Liver (tissue), 9 donors: Measurements from ENCODE around the gene KCTD2. TPM values are rescaled to one million over a fixed set of nuclear protein-coding genes. Genes with fewer than 3 reads are reported as not detected.
A peak's percentile ranks its signal among the peaks of the same experiment; 100 is the strongest.

Experiments
- DNase-seq: peaks from one replicate; pipeline ENCODE4 v3.0.0-alpha.2; 2017; ENCODE audit warnings: low spot score
- H3K27ac ChIP-seq, 2 donors: one replicate each; pipeline ENCODE4 v1.7.0; 2013; ENCODE audit warnings: inconsistent platforms in 2 of 2, low read length in 2 of 2, control low read depth in 1 of 2, low read depth in 1 of 2, mild to moderate bottlenecking in 1 of 2
- H3K27me3 ChIP-seq, 4 donors: one replicate each; pipeline versions ENCODE4 v1.6.1 to v1.7.0; 2013; ENCODE audit warnings: low read length in 3 of 4, inconsistent platforms in 1 of 4, mild to moderate bottlenecking in 1 of 4, moderate library complexity in 1 of 4; ENCODE audit not compliant: control insufficient read depth in 4 of 4, insufficient read depth in 4 of 4
- H3K36me3 ChIP-seq, 4 donors: one replicate each; pipeline versions ENCODE4 v1.6.1 to v1.7.0; 2013; ENCODE audit warnings: low read length in 3 of 4, mild to moderate bottlenecking in 3 of 4, low read depth in 1 of 4, moderate library complexity in 1 of 4; ENCODE audit not compliant: control insufficient read depth in 4 of 4, insufficient read depth in 3 of 4
- H3K4me1 ChIP-seq, 4 donors: one replicate each; pipeline versions ENCODE4 v1.6.1 to v1.7.0; 2013; ENCODE audit warnings: low read length in 3 of 4, mild to moderate bottlenecking in 3 of 4, moderate library complexity in 1 of 4; ENCODE audit not compliant: control insufficient read depth in 4 of 4, insufficient read depth in 4 of 4
- H3K4me3 ChIP-seq, 3 donors: one replicate each; pipeline versions ENCODE4 v1.6.1 to v1.7.0; 2013; ENCODE audit warnings: low read length in 3 of 3, control low read depth in 1 of 3, low read depth in 1 of 3, mild to moderate bottlenecking in 1 of 3
- H3K9ac ChIP-seq, 2 donors: one replicate each; pipeline ENCODE4 v1.7.0; 2013; ENCODE audit warnings: low read length in 2 of 2, mild to moderate bottlenecking in 2 of 2, moderate library complexity in 2 of 2, control low read depth in 1 of 2, low read depth in 1 of 2
- H3K9me3 ChIP-seq, 4 donors: one replicate each; pipeline versions ENCODE4 v1.6.1 to v1.7.0; 2013; ENCODE audit warnings: low read length in 3 of 4; ENCODE audit not compliant: control insufficient read depth in 4 of 4
- EGR1 ChIP-seq, 2 donors: IDR thresholded peaks; 2 replicates each; pipeline ENCODE4 v1.6.1; 2016 to 2018; ENCODE audit warnings: antibody characterized with exemption in 2 of 2, low read depth in 2 of 2
- FOXA1 ChIP-seq: IDR thresholded peaks from 2 replicates; pipeline ENCODE4 v1.6.1; 2016; ENCODE audit warnings: antibody characterized with exemption
- FOXA2 ChIP-seq: IDR thresholded peaks from 2 replicates; pipeline ENCODE4 v1.6.1; 2016; ENCODE audit warnings: antibody characterized with exemption
- GABPA ChIP-seq, 2 donors: IDR thresholded peaks in 1 of 2; conservative IDR thresholded peaks in 1 of 2; 2 replicates each; pipeline ENCODE4 v1.6.1; 2016; ENCODE audit warnings: antibody characterized with exemption in 2 of 2, mild to moderate bottlenecking in 1 of 2, moderate library complexity in 1 of 2
- HNF4A ChIP-seq, 2 donors: conservative IDR thresholded peaks; 2 replicates each; pipeline ENCODE4 v1.6.1; 2016; ENCODE audit warnings: antibody characterized with exemption in 2 of 2, mild to moderate bottlenecking in 2 of 2
- HNF4G ChIP-seq: IDR thresholded peaks from 2 replicates; pipeline ENCODE4 v1.6.1; 2016; ENCODE audit warnings: antibody characterized with exemption
- JUND ChIP-seq, 2 donors: IDR thresholded peaks; 2 replicates each; pipeline ENCODE4 v1.6.1; 2016; ENCODE audit warnings: antibody characterized with exemption in 2 of 2
- NR2F2 ChIP-seq: IDR thresholded peaks from 2 replicates; pipeline ENCODE4 v1.6.1; 2016; ENCODE audit warnings: antibody characterized with exemption
- RAD21 ChIP-seq, 2 donors: IDR thresholded peaks; 2 replicates each; pipeline ENCODE4 v1.6.1; 2016; ENCODE audit warnings: antibody characterized with exemption in 2 of 2, mild to moderate bottlenecking in 2 of 2
- RXRA ChIP-seq, 2 donors: IDR thresholded peaks; 2 replicates each; pipeline ENCODE4 v1.6.1; 2017 to 2018; ENCODE audit warnings: antibody characterized with exemption in 2 of 2, mild to moderate bottlenecking in 1 of 2
- SP1 ChIP-seq: IDR thresholded peaks from 2 replicates; pipeline ENCODE4 v1.6.1; 2018; ENCODE audit warnings: antibody characterized with exemption, mild to moderate bottlenecking
- TAF1 ChIP-seq: conservative IDR thresholded peaks from 2 replicates; pipeline ENCODE4 v1.6.1; 2016; ENCODE audit warnings: antibody characterized with exemption, mild to moderate bottlenecking
- YY1 ChIP-seq: IDR thresholded peaks from 2 replicates; pipeline ENCODE4 v1.6.1; 2016; ENCODE audit warnings: antibody characterized with exemption, mild to moderate bottlenecking
- WGBS: extraction: QIAGEN DNeasy Blood & Tissue Kit; methylation state at CpG from one replicate; pipeline ENCODE4 v1.1.7; 2013; 5-methylcytosine and 5-hydroxymethylcytosine counted together
- polyA plus RNA-seq, 2 donors: library from polyadenylated mRNA; stranded (reverse) in 1 of 2; unstranded in 1 of 2; fragments of 200-250 nt in 1 of 2; fragments of >200 nt in 1 of 2; fragmentation: Nextera tagmentation in 1 of 2; extraction: Ambion mirVana in 1 of 2; gene quantifications; one replicate each; pipeline versions ENCODE4 v1.2.1 to v1.2.3, GENCODE V29; 2013 to 2015
- total RNA-seq, 2 donors: library from RNA; depleted of rRNA; stranded (reverse); fragments of >200 nt; gene quantifications; one replicate each; pipeline ENCODE4 v1.2.3, GENCODE V29; 2014
- TF ChIP-seq, protein P1 (sequence below): fragments of 150-350 bp; IDR thresholded peaks from 2 replicates; pipeline ENCODE4 v1.5.1; 2017; ENCODE audit warnings: improper control_type of control experiment, low read depth, low read length; ENCODE audit not compliant: missing input control
- TF ChIP-seq, protein P2 (sequence below): IDR thresholded peaks from 2 replicates; pipeline ENCODE4 v1.6.1; 2016; ENCODE audit warnings: antibody characterized with exemption
- TF ChIP-seq, protein P3 (sequence below): IDR thresholded peaks from 2 replicates; pipeline ENCODE4 v1.6.1; 2016; ENCODE audit warnings: antibody characterized with exemption
- TF ChIP-seq, protein P4 (sequence below): IDR thresholded peaks from 2 replicates; pipeline ENCODE4 v1.6.1; 2016; ENCODE audit warnings: antibody characterized with exemption
- TF ChIP-seq, protein P5 (sequence below): IDR thresholded peaks from 2 replicates; pipeline ENCODE4 v1.6.1; 2016; ENCODE audit warnings: antibody characterized with exemption, mild to moderate bottlenecking
- donor health status: healthy.
- donor health status: healthy.
- donor health status: healthy.
- donor health status: healthy.
- donor health status: healthy.

The KCTD2 gene, protein sequence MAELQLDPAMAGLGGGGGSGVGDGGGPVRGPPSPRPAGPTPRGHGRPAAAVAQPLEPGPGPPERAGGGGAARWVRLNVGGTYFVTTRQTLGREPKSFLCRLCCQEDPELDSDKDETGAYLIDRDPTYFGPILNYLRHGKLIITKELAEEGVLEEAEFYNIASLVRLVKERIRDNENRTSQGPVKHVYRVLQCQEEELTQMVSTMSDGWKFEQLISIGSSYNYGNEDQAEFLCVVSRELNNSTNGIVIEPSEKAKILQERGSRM
- total RNA-seq (1 to 10 TPM; 5.6 to 8.2 TPM), polyA plus RNA-seq (1 to 10 TPM; 2.4 to 7.1 TPM)

DNA sequence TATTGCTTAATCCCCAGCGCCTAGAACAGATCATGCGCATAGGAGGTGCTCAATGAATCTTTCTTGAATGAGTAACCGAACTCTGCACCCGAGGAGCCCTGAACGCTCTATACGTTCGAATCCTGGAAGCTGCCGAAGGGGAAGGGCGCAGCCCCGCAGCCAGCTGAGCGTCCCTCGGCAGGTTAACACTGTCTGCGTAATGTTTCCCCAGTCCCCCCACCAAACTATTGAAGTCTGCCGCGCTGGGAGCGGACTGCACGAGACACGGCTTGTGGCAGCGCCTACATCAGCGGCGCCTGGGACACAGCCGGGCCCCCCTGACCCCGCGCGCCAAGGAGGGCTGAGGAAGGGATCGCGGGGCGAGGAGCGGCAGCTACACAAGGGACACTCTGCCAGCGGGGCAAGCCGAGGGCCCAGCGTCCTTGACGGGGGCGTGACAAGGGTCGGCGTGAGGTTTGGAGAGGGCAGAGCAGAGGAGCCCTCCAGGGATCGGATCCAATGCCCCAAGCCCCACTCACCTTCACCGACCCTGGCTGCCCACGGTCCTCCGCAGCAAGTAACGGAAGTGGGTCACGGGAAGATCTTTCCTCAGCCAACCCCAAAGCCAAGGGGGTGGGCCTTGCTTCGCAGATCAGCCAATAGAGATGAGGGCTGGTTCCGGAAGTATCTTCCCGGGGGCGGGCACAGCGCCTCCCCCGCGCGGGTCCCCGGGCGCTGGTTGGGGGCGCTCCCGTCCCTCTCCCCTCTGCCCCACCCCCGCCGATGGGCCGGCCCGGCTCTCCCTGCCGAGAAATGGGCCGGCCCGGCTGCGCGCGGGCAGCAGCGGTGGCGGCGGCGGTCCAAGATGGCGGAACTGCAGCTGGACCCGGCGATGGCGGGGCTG is at the start of gene KCTD2, which contains the start of gene ATP5PD:
TSS of gene KCTD2 (plus strand) at position 819 of the 883 bp plus-strand sequence. CDS start at position 845, 26 bp downstream.
TSS of gene ATP5PD (minus strand) at position 563 of the 883 bp plus-strand sequence. CDS start 4,319 bp downstream, outside the sequence.
- no peaks in the 10 kb centered on the region for H3K9me3 ChIP-seq
- peaks cover 5 to 18% (median 16%) of the 10 kb centered on the region in 4 donors for H3K4me1 ChIP-seq
- peak within 1 kb of the TSS; percentile 77 to 97 for H3K9ac ChIP-seq
- H3K27me3 ChIP-seq, result no peaks in the 10 kb centered on the region
- peak within 1 kb of the TSS; percentile 99 to 100 for H3K27ac ChIP-seq
- TF ChIP-seq, protein P1, sequence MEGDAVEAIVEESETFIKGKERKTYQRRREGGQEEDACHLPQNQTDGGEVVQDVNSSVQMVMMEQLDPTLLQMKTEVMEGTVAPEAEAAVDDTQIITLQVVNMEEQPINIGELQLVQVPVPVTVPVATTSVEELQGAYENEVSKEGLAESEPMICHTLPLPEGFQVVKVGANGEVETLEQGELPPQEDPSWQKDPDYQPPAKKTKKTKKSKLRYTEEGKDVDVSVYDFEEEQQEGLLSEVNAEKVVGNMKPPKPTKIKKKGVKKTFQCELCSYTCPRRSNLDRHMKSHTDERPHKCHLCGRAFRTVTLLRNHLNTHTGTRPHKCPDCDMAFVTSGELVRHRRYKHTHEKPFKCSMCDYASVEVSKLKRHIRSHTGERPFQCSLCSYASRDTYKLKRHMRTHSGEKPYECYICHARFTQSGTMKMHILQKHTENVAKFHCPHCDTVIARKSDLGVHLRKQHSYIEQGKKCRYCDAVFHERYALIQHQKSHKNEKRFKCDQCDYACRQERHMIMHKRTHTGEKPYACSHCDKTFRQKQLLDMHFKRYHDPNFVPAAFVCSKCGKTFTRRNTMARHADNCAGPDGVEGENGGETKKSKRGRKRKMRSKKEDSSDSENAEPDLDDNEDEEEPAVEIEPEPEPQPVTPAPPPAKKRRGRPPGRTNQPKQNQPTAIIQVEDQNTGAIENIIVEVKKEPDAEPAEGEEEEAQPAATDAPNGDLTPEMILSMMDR, result no peak
- TF ChIP-seq JUND (IDR thresholded peaks at IDR 0.05) (no peak), SP1 (peak; percentile 76), HNF4G (no peak), FOXA2 (no peak), NR2F2 (peak; percentile 49), RAD21 (IDR thresholded peaks at IDR 0.05) (no peak), YY1 (peak; percentile 56), EGR1 (IDR thresholded peaks at IDR 0.05; ENCODE audit: low read depth in 2 of 2) (peak; percentile 60 to 95), TAF1 (peak; percentile 68), RXRA (IDR thresholded peaks at IDR 0.05) (peak in 1 of 2 donors; percentile 65), HNF4A (conservative IDR thresholded peaks at IDR 0.05) (peak; percentile 29), FOXA1 (peak; percentile 46), GABPA (IDR thresholded peaks at IDR 0.05 in 1 of 2, conservative IDR thresholded peaks at IDR 0.05 in 1 of 2) (peak; percentile 79 to 94)
- TF ChIP-seq, protein P2, sequence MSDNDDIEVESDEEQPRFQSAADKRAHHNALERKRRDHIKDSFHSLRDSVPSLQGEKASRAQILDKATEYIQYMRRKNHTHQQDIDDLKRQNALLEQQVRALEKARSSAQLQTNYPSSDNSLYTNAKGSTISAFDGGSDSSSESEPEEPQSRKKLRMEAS, result no peak
- TF ChIP-seq, protein P3, sequence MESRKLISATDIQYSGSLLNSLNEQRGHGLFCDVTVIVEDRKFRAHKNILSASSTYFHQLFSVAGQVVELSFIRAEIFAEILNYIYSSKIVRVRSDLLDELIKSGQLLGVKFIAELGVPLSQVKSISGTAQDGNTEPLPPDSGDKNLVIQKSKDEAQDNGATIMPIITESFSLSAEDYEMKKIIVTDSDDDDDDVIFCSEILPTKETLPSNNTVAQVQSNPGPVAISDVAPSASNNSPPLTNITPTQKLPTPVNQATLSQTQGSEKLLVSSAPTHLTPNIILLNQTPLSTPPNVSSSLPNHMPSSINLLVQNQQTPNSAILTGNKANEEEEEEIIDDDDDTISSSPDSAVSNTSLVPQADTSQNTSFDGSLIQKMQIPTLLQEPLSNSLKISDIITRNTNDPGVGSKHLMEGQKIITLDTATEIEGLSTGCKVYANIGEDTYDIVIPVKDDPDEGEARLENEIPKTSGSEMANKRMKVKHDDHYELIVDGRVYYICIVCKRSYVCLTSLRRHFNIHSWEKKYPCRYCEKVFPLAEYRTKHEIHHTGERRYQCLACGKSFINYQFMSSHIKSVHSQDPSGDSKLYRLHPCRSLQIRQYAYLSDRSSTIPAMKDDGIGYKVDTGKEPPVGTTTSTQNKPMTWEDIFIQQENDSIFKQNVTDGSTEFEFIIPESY, result no peak
- TF ChIP-seq, protein P4, sequence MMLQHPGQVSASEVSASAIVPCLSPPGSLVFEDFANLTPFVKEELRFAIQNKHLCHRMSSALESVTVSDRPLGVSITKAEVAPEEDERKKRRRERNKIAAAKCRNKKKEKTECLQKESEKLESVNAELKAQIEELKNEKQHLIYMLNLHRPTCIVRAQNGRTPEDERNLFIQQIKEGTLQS, result no peak
- TF ChIP-seq, protein P5, sequence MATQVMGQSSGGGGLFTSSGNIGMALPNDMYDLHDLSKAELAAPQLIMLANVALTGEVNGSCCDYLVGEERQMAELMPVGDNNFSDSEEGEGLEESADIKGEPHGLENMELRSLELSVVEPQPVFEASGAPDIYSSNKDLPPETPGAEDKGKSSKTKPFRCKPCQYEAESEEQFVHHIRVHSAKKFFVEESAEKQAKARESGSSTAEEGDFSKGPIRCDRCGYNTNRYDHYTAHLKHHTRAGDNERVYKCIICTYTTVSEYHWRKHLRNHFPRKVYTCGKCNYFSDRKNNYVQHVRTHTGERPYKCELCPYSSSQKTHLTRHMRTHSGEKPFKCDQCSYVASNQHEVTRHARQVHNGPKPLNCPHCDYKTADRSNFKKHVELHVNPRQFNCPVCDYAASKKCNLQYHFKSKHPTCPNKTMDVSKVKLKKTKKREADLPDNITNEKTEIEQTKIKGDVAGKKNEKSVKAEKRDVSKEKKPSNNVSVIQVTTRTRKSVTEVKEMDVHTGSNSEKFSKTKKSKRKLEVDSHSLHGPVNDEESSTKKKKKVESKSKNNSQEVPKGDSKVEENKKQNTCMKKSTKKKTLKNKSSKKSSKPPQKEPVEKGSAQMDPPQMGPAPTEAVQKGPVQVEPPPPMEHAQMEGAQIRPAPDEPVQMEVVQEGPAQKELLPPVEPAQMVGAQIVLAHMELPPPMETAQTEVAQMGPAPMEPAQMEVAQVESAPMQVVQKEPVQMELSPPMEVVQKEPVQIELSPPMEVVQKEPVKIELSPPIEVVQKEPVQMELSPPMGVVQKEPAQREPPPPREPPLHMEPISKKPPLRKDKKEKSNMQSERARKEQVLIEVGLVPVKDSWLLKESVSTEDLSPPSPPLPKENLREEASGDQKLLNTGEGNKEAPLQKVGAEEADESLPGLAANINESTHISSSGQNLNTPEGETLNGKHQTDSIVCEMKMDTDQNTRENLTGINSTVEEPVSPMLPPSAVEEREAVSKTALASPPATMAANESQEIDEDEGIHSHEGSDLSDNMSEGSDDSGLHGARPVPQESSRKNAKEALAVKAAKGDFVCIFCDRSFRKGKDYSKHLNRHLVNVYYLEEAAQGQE, result peak; percentile 75
- under 1% methylated on average over 72 of the region's 72 CpGs for WGBS
- peaks cover 5 to 11% (median 6%) of the 10 kb centered on the region in 4 donors for H3K36me3 ChIP-seq
- peak within 1 kb of the TSS; percentile 90 to 98 (median 92) for H3K4me3 ChIP-seq
- peak; percentile 93 for DNase-seq
